ENCODE results near the gene MIPOL1. TPM values are rescaled to one million over a fixed set of nuclear protein-coding genes. Genes with fewer than 3 reads are reported as not detected.

The MIPOL1 gene
- total and polyA plus RNA-seq, 2 donors (not counting 3 experiments of a cell fraction or from before 2014, with no cell fraction given), result 3.4 to 33.5 TPM

GRCh38 chr14:37195327-37195726 is 2.4 kb upstream of the MIPOL1 start:
- no peaks in the 10 kb centered on the region for H3K27me3 ChIP-seq (ENCODE audit: control insufficient read depth in 2 of 2, insufficient read depth in 2 of 2, low read length in 2 of 2)
- H3K79me2 ChIP-seq (ENCODE audit: control insufficient read depth, insufficient read depth, low read length), result peaks cover 27% of the 10 kb centered on the region
- H3K9me1 ChIP-seq (replicated peaks; ENCODE audit: control insufficient read depth, extremely low read depth, insufficient read depth, low read length), result no peaks in the 10 kb centered on the region
- H4K20me1 ChIP-seq (replicated peaks; ENCODE audit: control insufficient read depth, extremely low read depth, insufficient read depth, low read length), result no peaks in the 10 kb centered on the region
- peak overlapping the region; percentile 75 for H3K9ac ChIP-seq (replicated peaks; ENCODE audit: extremely low read depth, insufficient read depth, low read length)
- POLR2A ChIA-PET, result interaction anchor here (0.6 to 2.7 kb wide), 2 partner anchors 17 to 66 kb away, joined by 5 to 9 read pairs; no protein-coding TSS in a partner anchor
- peak; percentile 77 for FAIRE-seq
- H3K36me3 ChIP-seq (ENCODE audit: control insufficient read depth in 2 of 2, extremely low read depth in 1 of 2, insufficient read depth in 2 of 2, low read length in 2 of 2), result no peaks in the 10 kb centered on the region
- no peaks in the 10 kb centered on the region for H3K9me3 ChIP-seq (replicated peaks; ENCODE audit: control insufficient read depth, insufficient read depth, low read length)
- no TSS peak for BruUV-seq (replicated peaks)
- intact Hi-C loops (cut with micrococcal nuclease) (loop anchor here (1.0 to 5.0 kb wide), 3 partner anchors 23 to 531 kb away; partner anchors contain the start of gene SLC25A21), dilution Hi-C loops (cut with MboI; ENCODE audit: extremely low pct_ligation_motif_present, low sequenced_read_pairs) (no loop called here)
- peak overlapping the region; percentile 86 for H2AFZ ChIP-seq (ENCODE audit: low read depth, low read length)
- CTCF ChIA-PET, result interaction anchor here (0.7 to 4.2 kb wide), 5 partner anchors 10 to 641 kb away, joined by 3 to 24 read pairs (median 6); no protein-coding TSS in a partner anchor
- H3K27ac ChIP-seq (ENCODE audit: insufficient read depth, low read depth, low read length), result peak overlapping the region; percentile 97
- H3K4me2 ChIP-seq (ENCODE audit: insufficient read depth, low read length), result peak overlapping the region; percentile 84
- TF ChIP-seq FOS (IDR thresholded peaks at IDR 0.05; ENCODE audit: borderline replicate concordance, insufficient read depth, low read length) (peak; percentile 82), JUN (IDR thresholded peaks at IDR 0.05; ENCODE audit: borderline replicate concordance, insufficient read depth, insufficient read length, low read depth) (peak; percentile 90), POLR2AphosphoS5 (IDR thresholded peaks at IDR 0.05; ENCODE audit: insufficient read depth, low read depth, low read length) (peak; percentile 50), EZH2 (IDR thresholded peaks at IDR 0.05; ENCODE audit: borderline replicate concordance, low read depth, low read length, severe bottlenecking) (no peak)
- DNase-seq (ENCODE audit: low read depth, low spot score), result peak; percentile 91
- H3K4me1 ChIP-seq (ENCODE audit: control insufficient read depth, extremely low read depth, insufficient read depth, low read length), result peaks cover 40% of the 10 kb centered on the region
- no peak overlapping the region for H3K4me3 ChIP-seq (replicated peaks in 1 of 3; ENCODE audit: insufficient read depth in 1 of 3, low read depth in 1 of 3, low read length in 3 of 3)

- intact Hi-C loops (cut with micrococcal nuclease), result loop anchor here (1.0 to 5.0 kb wide), 2 partner anchors 16 to 150 kb away; no protein-coding TSS in a partner anchor
- no peak for DNase-seq (ENCODE audit: low read depth, low spot score)
- POLR2A ChIA-PET, result interaction anchor here (0.7 to 2.7 kb wide), 2 partner anchors 16 to 1371 kb away, joined by 5 to 9 read pairs; partner anchors contain the start of gene BRMS1L
Observed at GRCh38 chr14:37196604-37197420, 925 bp upstream of the MIPOL1 start.

More at GRCh38 chr14:37196604-37197420, 925 bp upstream of the MIPOL1 start:
- TF ChIP-seq EZH2 (IDR thresholded peaks at IDR 0.05; ENCODE audit: borderline replicate concordance, low read depth, low read length, severe bottlenecking), result no peak
- TF ChIP-seq POLR2A (IDR thresholded peaks at IDR 0.05; ENCODE audit: low read depth, low read length), result no peak
- TF ChIP-seq JUN (IDR thresholded peaks at IDR 0.05; ENCODE audit: borderline replicate concordance, insufficient read depth, insufficient read length, low read depth), result no peak
- no peak for TF ChIP-seq FOS (IDR thresholded peaks at IDR 0.05; ENCODE audit: borderline replicate concordance, insufficient read depth, low read length)
- no peak for TF ChIP-seq MAX (IDR thresholded peaks at IDR 0.05; ENCODE audit: insufficient read depth, insufficient read length)
- TF ChIP-seq POLR2AphosphoS5 (IDR thresholded peaks at IDR 0.05; ENCODE audit: insufficient read depth, low read depth, low read length), result no peak
- no peak for TF ChIP-seq MYC (IDR thresholded peaks at IDR 0.05; ENCODE audit: low read depth, low read length)
- TF ChIP-seq CTCF (IDR thresholded peaks at IDR 0.05; ENCODE audit: extremely low read depth in 1 of 2, insufficient read depth in 1 of 2, low read depth in 1 of 2, low read length in 2 of 2), result no peak
- TF ChIP-seq GATA2 (IDR thresholded peaks at IDR 0.05; ENCODE audit: insufficient read depth, insufficient read length, low read depth, low read length), result no peak
- Histone ChIP-seq H3K4me2 (ENCODE audit: insufficient read depth, low read length) (peak overlapping the region; percentile 93), H3K9me1 (replicated peaks; ENCODE audit: control insufficient read depth, extremely low read depth, insufficient read depth, low read length) (no peaks in the 10 kb centered on the region), H3K27me3 (ENCODE audit: control insufficient read depth in 2 of 2, insufficient read depth in 2 of 2, low read length in 2 of 2) (no peaks in the 10 kb centered on the region), H3K4me3 (replicated peaks in 1 of 3; ENCODE audit: insufficient read depth in 1 of 3, low read depth in 1 of 3, low read length in 3 of 3) (peak overlapping the region in 2 of 3 experiments; percentile 77 to 86), H3K79me2 (ENCODE audit: control insufficient read depth, insufficient read depth, low read length) (peaks cover 41% of the 10 kb centered on the region), H2AFZ (ENCODE audit: low read depth, low read length) (peak overlapping the region; percentile 10), H4K20me1 (replicated peaks; ENCODE audit: control insufficient read depth, extremely low read depth, insufficient read depth, low read length) (no peaks in the 10 kb centered on the region), H3K27ac (ENCODE audit: insufficient read depth, low read depth, low read length) (peak overlapping the region; percentile 97), H3K36me3 (ENCODE audit: control insufficient read depth in 2 of 2, extremely low read depth in 1 of 2, insufficient read depth in 2 of 2, low read length in 2 of 2) (no peaks in the 10 kb centered on the region), H3K9ac (replicated peaks; ENCODE audit: extremely low read depth, insufficient read depth, low read length) (peak overlapping the region; percentile 80), H3K4me1 (ENCODE audit: control insufficient read depth, extremely low read depth, insufficient read depth, low read length) (peaks cover 44% of the 10 kb centered on the region), H3K9me3 (replicated peaks; ENCODE audit: control insufficient read depth, insufficient read depth, low read length) (no peaks in the 10 kb centered on the region)
- CTCF ChIA-PET, result interaction anchor here (1.0 to 4.2 kb wide), 11 partner anchors 16 to 641 kb away, joined by 3 to 24 read pairs (median 5); no protein-coding TSS in a partner anchor
- FAIRE-seq, result peak; percentile 68
- dilution Hi-C loops (cut with MboI; ENCODE audit: extremely low pct_ligation_motif_present, low sequenced_read_pairs), result no loop called here
- BruUV-seq (replicated peaks), result no TSS peak
